SK-N-SH (cell line): ENCODE data around the gene P2RY1. TPM values are rescaled to one million over a fixed set of nuclear protein-coding genes. Genes with fewer than 3 reads are reported as not detected.

ENCODE experiments used
- CTCF ChIA-PET: fragments of 300-600, 350-600 bp; formaldehyde crosslinking; extraction: SDS; loops from one replicate; lab custom pipeline; 2021; lab: Yijun Ruan, JAX
- POLR2A ChIA-PET: fragments of 350-600 bp; sonication (Branson Sonifier 250); formaldehyde crosslinking; extraction: SDS; loops from one replicate; lab custom pipeline; 2020; ENCODE audit warnings: antibody characterized with exemption, inconsistent platforms; lab: Yijun Ruan, JAX
- DNase-seq: peaks from one replicate; pipeline ENCODE4 v3.0.0; 2012
- H2AFZ ChIP-seq: fragments of 200-600 bp; sonication (generic); 2 replicates; pipeline ENCODE4 v1.8.1; 2016; ENCODE audit warnings: antibody characterized with exemption, mild to moderate bottlenecking, low read depth
- H3F3A ChIP-seq: fragments of 200-600 bp; sonication (generic); replicated peaks from 2 replicates; pipeline ENCODE3; 2016; ENCODE audit warnings: antibody characterized with exemption, mild to moderate bottlenecking; ENCODE audit not compliant: insufficient read depth
- H3K27ac ChIP-seq, 2 experiments: fragments of 200-500 bp in 1 of 2; fragments of 200-600 bp in 1 of 2; sonication (Bioruptor generic) in 1 of 2; sonication (generic), shearing (Covaris generic) in 1 of 2; 2 replicates each; pipeline versions ENCODE4 v1.5.1 to v1.6.1; 2014 to 2016; ENCODE audit warnings: low read depth in 2 of 2, inconsistent platforms in 1 of 2, low read length in 1 of 2, mild to moderate bottlenecking in 1 of 2, mixed read lengths in 1 of 2
- H3K27me3 ChIP-seq: fragments of 200-600 bp; sonication (generic), shearing (Covaris generic); 2 replicates; pipeline ENCODE4 v1.6.1; 2016; ENCODE audit warnings: mixed run types; ENCODE audit not compliant: insufficient read depth
- H3K36me3 ChIP-seq, 2 experiments: fragments of 200-500 bp in 1 of 2; fragments of 200-600 bp in 1 of 2; sonication (Bioruptor generic) in 1 of 2; sonication (generic) in 1 of 2; replicated peaks in 1 of 2; 2 replicates each; pipeline versions ENCODE3 to v1.5.1; 2014 to 2016; ENCODE audit warnings: low read length in 1 of 2, mild to moderate bottlenecking in 1 of 2; ENCODE audit not compliant: insufficient read depth in 2 of 2, control insufficient read depth in 1 of 2
- H3K4me1 ChIP-seq, 2 experiments: fragments of 200-500 bp in 1 of 2; fragments of 200-600 bp in 1 of 2; sonication (Bioruptor generic) in 1 of 2; sonication (generic), shearing (Covaris generic) in 1 of 2; 2 replicates each; pipeline versions ENCODE4 v1.5.1 to v1.6.1; 2014 to 2016; ENCODE audit warnings: low read depth in 1 of 2, low read length in 1 of 2, mixed run types in 1 of 2; ENCODE audit not compliant: insufficient read depth in 2 of 2, control insufficient read depth in 1 of 2
- H3K4me2 ChIP-seq: fragments of 200-600 bp; sonication (generic), shearing (Covaris generic); 2 replicates; pipeline ENCODE4 v1.6.1; 2017; ENCODE audit warnings: mixed run types
- H3K4me3 ChIP-seq, 2 experiments: fragments of 200-500 bp in 1 of 2; fragments of 200-600 bp in 1 of 2; sonication (Bioruptor generic) in 1 of 2; sonication (generic), shearing (Covaris generic) in 1 of 2; 2 replicates each; pipeline versions ENCODE4 v1.5.1 to v1.8.1; 2014 to 2016; ENCODE audit warnings: low read depth in 2 of 2, inconsistent platforms in 1 of 2, low read length in 1 of 2, mild to moderate bottlenecking in 1 of 2, mixed read lengths in 1 of 2, moderate library complexity in 1 of 2
- H3K79me2 ChIP-seq: fragments of 200-600 bp; sonication (generic); 2 replicates; pipeline ENCODE4 v1.8.1; 2017; ENCODE audit warnings: mild to moderate bottlenecking; ENCODE audit not compliant: insufficient read depth
- H3K9ac ChIP-seq: fragments of 200-600 bp; sonication (generic); 2 replicates; pipeline ENCODE4 v1.6.1; 2017; ENCODE audit warnings: mixed run types
- H3K9me2 ChIP-seq: fragments of 200-600 bp; sonication (generic); 2 replicates; pipeline ENCODE4 v1.6.1; 2017; ENCODE audit warnings: mixed run types
- H3K9me3 ChIP-seq: fragments of 200-600 bp; sonication (generic); 2 replicates; pipeline ENCODE4 v1.6.1; 2017; ENCODE audit warnings: mixed run types, mild to moderate bottlenecking, moderate library complexity
- H4K20me1 ChIP-seq: fragments of 200-600 bp; sonication (generic); 2 replicates; pipeline ENCODE4 v1.6.1; 2017; ENCODE audit warnings: mild to moderate bottlenecking, mixed run types; ENCODE audit not compliant: insufficient read depth
- CHD2 ChIP-seq: fragments of 150-350 bp; IDR thresholded peaks from 2 replicates; pipeline ENCODE4 v1.6.1; 2018; ENCODE audit warnings: low read length; ENCODE audit not compliant: partially characterized antibody
- FOSL2 ChIP-seq: IDR thresholded peaks from 2 replicates; pipeline ENCODE4 v1.4.0; 2012; ENCODE audit warnings: low read depth, mild to moderate bottlenecking, moderate library complexity, borderline replicate concordance
- FOXM1 ChIP-seq: IDR thresholded peaks from 2 replicates; pipeline ENCODE4 v1.4.0; 2012; ENCODE audit warnings: low read depth, mild to moderate bottlenecking
- JUND ChIP-seq: IDR thresholded peaks from 2 replicates; pipeline ENCODE4 v1.4.0; 2012
- MXI1 ChIP-seq: IDR thresholded peaks from 2 replicates; pipeline ENCODE4 v1.6.1; 2012; ENCODE audit warnings: mild to moderate bottlenecking, low read depth, low read length, improper control_type of control experiment
- NFIC ChIP-seq: IDR thresholded peaks from 2 replicates; pipeline ENCODE4 v1.4.0; 2012; ENCODE audit warnings: borderline replicate concordance
- NRF1 ChIP-seq: IDR thresholded peaks from 2 replicates; pipeline ENCODE4 v1.6.1; 2012; ENCODE audit warnings: low read depth, mild to moderate bottlenecking, low read length
- PBX3 ChIP-seq: IDR thresholded peaks from 2 replicates; pipeline ENCODE4; 2012
- RAD21 ChIP-seq: IDR thresholded peaks from 2 replicates; pipeline ENCODE4 v1.6.1; 2012; ENCODE audit warnings: mild to moderate bottlenecking, low read length
- RXRA ChIP-seq: IDR thresholded peaks from 2 replicates; pipeline ENCODE4 v1.4.0; 2012; ENCODE audit warnings: low read depth, mild to moderate bottlenecking, borderline replicate concordance
- SIN3A ChIP-seq: IDR thresholded peaks from 2 replicates; pipeline ENCODE4 v1.6.1; 2012; ENCODE audit warnings: low read depth, mild to moderate bottlenecking, low read length, moderate library complexity, borderline replicate concordance
- TAF1 ChIP-seq: IDR thresholded peaks from 2 replicates; pipeline ENCODE4 v1.6.1; 2012; ENCODE audit warnings: low read depth, mild to moderate bottlenecking, low read length, moderate library complexity, borderline replicate concordance
- USF1 ChIP-seq: IDR thresholded peaks from 2 replicates; pipeline ENCODE4 v1.4.0; 2012; ENCODE audit warnings: low read depth, borderline replicate concordance
- YY1 ChIP-seq: IDR thresholded peaks from 2 replicates; pipeline ENCODE4 v1.4.0; 2012; ENCODE audit warnings: low read depth, mild to moderate bottlenecking
- ZBTB33 ChIP-seq: IDR thresholded peaks from 2 replicates; pipeline ENCODE4 v1.4.0; 2012; ENCODE audit warnings: low read depth, borderline replicate concordance
- WGBS: methylation state at CpG from one replicate; pipeline ENCODE4 v1.1.6; 2017; ENCODE audit warnings: low lambda C conversion rate; 5-methylcytosine and 5-hydroxymethylcytosine counted together
- polyA plus RNA-seq, 3 experiments: library from polyadenylated mRNA; depleted of rRNA; stranded (reverse); fragments of >200 nt; gene quantifications; 2 replicates each; pipeline ENCODE4 v1.2.3, GENCODE V29; 2012

The P2RY1 gene
- polyA plus RNA-seq, 1 of the 3 experiments (the other 2 are of a cell fraction) = not detected

GRCh38 chr3:152834191-152834775 is 648 bp upstream of the P2RY1 start:
- POLR2A ChIA-PET = no interaction called here
- H3K4me1 ChIP-seq = peaks cover 0 to 8% of the 10 kb centered on the region in 2 experiments; a peak in 1 of 4 replicates
- H3K9ac ChIP-seq = no peak overlapping the region
- H3F3A ChIP-seq = no peaks in the 10 kb centered on the region
- peak overlapping the region; percentile 42 to 48 for H3K4me3 ChIP-seq
- TF ChIP-seq YY1 (no peak), JUND (no peak), CHD2 (no peak), FOSL2 (no peak), FOXM1 (no peak), NFIC (no peak), NRF1 (no peak), RXRA (no peak), USF1 (no peak), RAD21 (no peak), PBX3 (no peak), MXI1 (no peak), ZBTB33 (no peak), TAF1 (no peak)
- H3K79me2 ChIP-seq = no peaks in the 10 kb centered on the region
- no peaks in the 10 kb centered on the region for H3K9me2 ChIP-seq
- CTCF ChIA-PET = interaction anchor here (1.3 to 1.4 kb wide), 2 partner anchors 10 to 386 kb away, joined by 3 to 4 read pairs; no protein-coding TSS in a partner anchor
- peak overlapping the region; percentile 74 for H3K4me2 ChIP-seq
- peaks cover 47% of the 10 kb centered on the region; the same call in 1 of the 2 replicates for H3K27me3 ChIP-seq
- no peak overlapping the region for H3K27ac ChIP-seq
- H3K36me3 ChIP-seq = no peaks in the 10 kb centered on the region
- H3K9me3 ChIP-seq = no peaks in the 10 kb centered on the region
- peak; percentile 43 for DNase-seq
- no peaks in the 10 kb centered on the region for H4K20me1 ChIP-seq
- H2AFZ ChIP-seq = peak overlapping the region; percentile 56; the same call in 1 of the 2 replicates
- WGBS = 5% methylated on average over 15 of the region's 17 CpGs

- no peaks in the 10 kb centered on the region for H3K9me2 ChIP-seq
- H3K79me2 ChIP-seq = no peaks in the 10 kb centered on the region
- no peaks in the 10 kb centered on the region for H3K36me3 ChIP-seq
- no peak overlapping the region; a peak in 1 of 4 replicates for H3K4me3 ChIP-seq
- H3K4me2 ChIP-seq = peak overlapping the region; percentile 74
- ChIA-PET POLR2A (no interaction called here), CTCF (interaction anchor here (1.4 kb wide), 1 partner anchor 12 kb away, joined by 4 read pairs; no protein-coding TSS in a partner anchor)
- no peak overlapping the region for H2AFZ ChIP-seq
- WGBS = 6% methylated on average over 32 of the region's 47 CpGs
- no peaks in the 10 kb centered on the region for H4K20me1 ChIP-seq
- no peak overlapping the region for H3K9ac ChIP-seq
- H3F3A ChIP-seq = no peaks in the 10 kb centered on the region
- no peak for DNase-seq
- no peak overlapping the region for H3K27ac ChIP-seq
- no peaks in the 10 kb centered on the region for H3K9me3 ChIP-seq
- peaks cover 0 to 8% of the 10 kb centered on the region in 2 experiments; a peak in 1 of 4 replicates for H3K4me1 ChIP-seq
- peaks cover 47% of the 10 kb centered on the region; the same call in 1 of the 2 replicates for H3K27me3 ChIP-seq
- no peak for TF ChIP-seq SIN3A
- TF ChIP-seq YY1 = no peak
- TF ChIP-seq USF1 = no peak
Measured at GRCh38 chr3:152835601-152836102, 721 bp downstream of the P2RY1 start.
